Posterior cingulate gyrus (tissue), 11 donors: ENCODE measurements around the gene LYPD6B.

Experiments
- DNase-seq, 10 donors: peaks; one replicate each; pipeline versions ENCODE4 v3.0.0 to v3.0.0-alpha.2; 2020 to 2021; ENCODE audit warnings: mixed read lengths in 3 of 10
- intact Hi-C: fragments of 100-400 bp; cut with DNase I; formaldehyde crosslinking; loops from one replicate; pipeline ENCODE4 v1.15.1; 2023

The LYPD6B gene

GRCh38 chr2:149009576-149010461 lies 28.7 kb upstream of the LYPD6B start:
- DNase-seq = no peak
- intact Hi-C loops = no loop called here

- no peak for DNase-seq
- intact Hi-C loops = no loop called here
These were observed 26.0 kb upstream of the LYPD6B start for GRCh38 chr2:149012545-149012944.

GRCh38 chr2:149015501-149015900 lies 23.0 kb upstream of the LYPD6B start:
- intact Hi-C loops = no loop called here
- no peak for DNase-seq

- intact Hi-C loops = no loop called here
- DNase-seq = no peak
These were observed 22.5 kb upstream of the LYPD6B start for GRCh38 chr2:149015926-149016563.

GRCh38 chr2:149017116-149017985 lies 21.1 kb upstream of the LYPD6B start:
- intact Hi-C loops = loop anchor here (1.0 kb wide), 1 partner anchor 544 kb away; no protein-coding TSS in a partner anchor
- peak; percentile 55 to 96 (median 86) for DNase-seq

GRCh38 chr2:149018981-149019380 lies 19.5 kb upstream of the LYPD6B start:
- intact Hi-C loops = no loop called here
- DNase-seq = no peak

GRCh38 chr2:149019768-149020167 lies 18.7 kb upstream of the LYPD6B start:
- intact Hi-C loops = no loop called here
- DNase-seq = no peak

GRCh38 chr2:149020432-149020851 lies 18.1 kb upstream of the LYPD6B start:
- no peak for DNase-seq
- intact Hi-C loops = no loop called here

GRCh38 chr2:149021271-149021719 lies 17.2 kb upstream of the LYPD6B start:
- no peak for DNase-seq
- intact Hi-C loops = no loop called here

GRCh38 chr2:149021761-149022160 lies 16.7 kb upstream of the LYPD6B start:
- DNase-seq = no peak
- intact Hi-C loops = no loop called here

- DNase-seq = no peak
These were observed 15.4 kb upstream of the LYPD6B start for GRCh38 chr2:149023091-149023490.

GRCh38 chr2:149027590-149028250 lies 10.8 kb upstream of the LYPD6B start:
- intact Hi-C loops = no loop called here

More at GRCh38 chr2:149023091-149023490, 15.4 kb upstream of the LYPD6B start:
- intact Hi-C loops = no loop called here

GRCh38 chr2:149028377-149028776 lies 10.1 kb upstream of the LYPD6B start:
- intact Hi-C loops = no loop called here
- no peak for DNase-seq

More at GRCh38 chr2:149027590-149028250, 10.8 kb upstream of the LYPD6B start:
- DNase-seq = no peak

- intact Hi-C loops = no loop called here
- DNase-seq = no peak
These were observed 9.6 kb upstream of the LYPD6B start for GRCh38 chr2:149028891-149029290.

- intact Hi-C loops = no loop called here
- DNase-seq = peak in 1 of 10 donors; percentile 55
These were observed 9.1 kb upstream of the LYPD6B start for GRCh38 chr2:149029307-149029965.

GRCh38 chr2:149031396-149031795 lies 7.1 kb upstream of the LYPD6B start:
- intact Hi-C loops = loop anchor here (5.0 kb wide), 1 partner anchor 526 kb away; no protein-coding TSS in a partner anchor
- DNase-seq = no peak

- DNase-seq = no peak
- intact Hi-C loops = loop anchor here (5.0 kb wide), 1 partner anchor 524 kb away; no protein-coding TSS in a partner anchor
These were observed 4.8 kb upstream of the LYPD6B start for GRCh38 chr2:149033716-149034115.

- DNase-seq = no peak
- intact Hi-C loops = loop anchor here (5.0 kb wide), 1 partner anchor 523 kb away; no protein-coding TSS in a partner anchor
These were observed 4.1 kb upstream of the LYPD6B start for GRCh38 chr2:149034406-149034805.
